HUES64 (cell line): Measurements from ENCODE around the gene HLA-DPA1. TPM values are rescaled to one million over a fixed set of nuclear protein-coding genes. Genes with fewer than 3 reads are reported as not detected.

ENCODE experiments used
- H3K27ac ChIP-seq: 2 replicates; pipeline ENCODE4 v1.7.0; 2013; ENCODE audit warnings: low read depth, low read length, inconsistent platforms
- H3K27me3 ChIP-seq: 2 replicates; pipeline ENCODE4 v1.6.1; 2013; ENCODE audit warnings: mild to moderate bottlenecking, low read length; ENCODE audit not compliant: insufficient read depth
- H3K36me3 ChIP-seq: 2 replicates; pipeline ENCODE4 v1.6.1; 2013; ENCODE audit warnings: mild to moderate bottlenecking, low read length; ENCODE audit not compliant: insufficient read depth
- H3K4me1 ChIP-seq: 2 replicates; pipeline ENCODE4 v1.6.1; 2013; ENCODE audit warnings: mild to moderate bottlenecking, low read length, moderate library complexity; ENCODE audit not compliant: insufficient read depth
- H3K4me3 ChIP-seq: 2 replicates; pipeline ENCODE4 v1.5.1; 2013; ENCODE audit warnings: mild to moderate bottlenecking, low read length, moderate library complexity
- H3K9ac ChIP-seq: 2 replicates; pipeline ENCODE4 v1.6.1; 2013; ENCODE audit warnings: mild to moderate bottlenecking, low read depth, low read length
- H3K9me3 ChIP-seq: 2 replicates; pipeline ENCODE4 v1.6.1; 2013; ENCODE audit warnings: low read depth, low read length; ENCODE audit not compliant: insufficient read depth
- WGBS: fragments of 150-250, 120-280 bp; methylation state at CpG from one replicate; pipeline ENCODE4 v1.1.7; 2013; ENCODE audit warnings: missing lambda C conversion rate; 5-methylcytosine and 5-hydroxymethylcytosine counted together
- polyA plus RNA-seq, 2 experiments: library from polyadenylated mRNA; stranded (reverse); fragments of 50-300 nt; gene quantifications; one replicate each; pipeline ENCODE4 v1.2.3, GENCODE V29; 2013

Gene HLA-DPA1
- polyA plus RNA-seq (2013, experiment 1 of 2), result 3.0 TPM
- polyA plus RNA-seq (2013, experiment 2 of 2), result 1.7 TPM

DNA sequence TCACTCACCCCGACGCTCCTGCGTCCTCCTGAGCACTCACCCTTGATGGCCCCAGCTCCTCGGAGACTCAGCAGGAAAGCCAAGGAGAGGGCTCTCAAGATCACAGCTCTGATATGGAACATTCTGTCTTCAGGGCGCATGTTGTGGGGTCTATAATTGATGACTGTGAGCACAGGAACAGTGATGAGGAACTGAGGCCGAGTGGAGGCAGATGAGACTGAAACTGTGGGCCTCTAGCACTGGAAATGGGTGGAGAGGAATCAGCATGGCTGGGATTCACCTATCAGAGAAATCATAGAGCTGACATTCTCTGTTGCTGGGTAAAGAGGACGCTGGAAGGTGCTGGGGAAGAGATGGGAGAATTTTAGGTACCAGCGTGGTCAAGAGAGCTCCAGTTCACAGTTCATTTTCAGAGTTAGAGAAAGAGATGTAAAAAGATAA, at the start of gene HLA-DPA1:
Gene HLA-DPA1, minus strand, starts transcription at position 219 of the 441 bp plus-strand sequence.
- no peak within 1 kb of the TSS for H3K9ac ChIP-seq
- H3K27ac ChIP-seq, result no peak within 1 kb of the TSS
- no peaks in the 10 kb centered on the region for H3K36me3 ChIP-seq
- H3K27me3 ChIP-seq, result no peaks in the 10 kb centered on the region
- no peak within 1 kb of the TSS for H3K4me3 ChIP-seq
- no peaks in the 10 kb centered on the region for H3K4me1 ChIP-seq
- H3K9me3 ChIP-seq, result no peaks in the 10 kb centered on the region
- 79% methylated on average over 8 of the region's 8 CpGs for WGBS

GRCh38 chr6:33123181-33123580, 49.7 kb upstream of the HLA-DPA1 start:
- peak overlapping the region; percentile 28 for H3K4me3 ChIP-seq
- H3K27ac ChIP-seq, result no peak overlapping the region
- peaks cover 31% of the 10 kb centered on the region for H3K36me3 ChIP-seq
- H3K27me3 ChIP-seq, result no peaks in the 10 kb centered on the region
- H3K4me1 ChIP-seq, result peaks cover 40% of the 10 kb centered on the region
- H3K9me3 ChIP-seq, result peaks cover 25% of the 10 kb centered on the region
- 93% methylated on average over 6 of the region's 6 CpGs for WGBS
- H3K9ac ChIP-seq, result no peak overlapping the region

GRCh38 chr6:33120001-33120400, 46.6 kb upstream of the HLA-DPA1 start:
- Histone ChIP-seq H3K4me3 (no peak overlapping the region; the same call in 1 of the 2 replicates), H3K9me3 (peaks cover 25% of the 10 kb centered on the region), H3K9ac (peak overlapping the region; percentile 21; the same call in 1 of the 2 replicates), H3K27ac (no peak overlapping the region), H3K4me1 (peaks cover 41% of the 10 kb centered on the region), H3K27me3 (peaks cover 12% of the 10 kb centered on the region; the same call in 1 of the 2 replicates), H3K36me3 (peaks cover 24% of the 10 kb centered on the region)
- WGBS, result 65% methylated on average over 3 of the region's 3 CpGs

DNA sequence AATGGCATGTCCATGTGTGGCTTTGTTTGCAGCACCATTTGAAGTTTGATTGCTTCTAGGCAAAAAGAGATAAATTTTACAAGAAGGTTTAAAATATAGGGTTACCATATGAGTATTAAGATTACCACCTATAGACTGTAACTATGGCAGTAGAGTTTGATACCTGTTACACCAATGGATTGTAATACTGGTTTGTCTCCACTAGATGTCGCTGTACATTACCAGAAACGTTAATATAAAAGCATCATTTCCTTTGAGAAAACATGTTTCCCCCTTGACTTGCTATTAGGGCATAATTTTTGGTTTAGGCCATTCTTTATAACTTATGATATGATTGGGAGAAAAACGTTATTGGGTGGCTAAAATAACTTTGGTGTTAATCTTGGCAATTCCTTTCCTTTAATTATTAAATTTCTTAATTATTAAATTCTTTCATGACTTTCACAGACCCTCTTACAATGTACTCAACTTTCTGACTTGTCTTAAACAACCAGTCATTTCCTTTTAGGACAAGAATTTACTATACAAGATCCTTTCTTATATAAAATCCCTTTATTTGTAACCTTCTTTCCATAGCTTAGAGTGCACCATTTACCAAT, 45.2 kb upstream of the HLA-DPA1 start:
- 0% methylated on average over 3 of the region's 3 CpGs for WGBS
- Histone ChIP-seq H3K27me3 (peaks cover 12% of the 10 kb centered on the region; the same call in 1 of the 2 replicates), H3K27ac (peak overlapping the region; percentile 98), H3K9me3 (peaks cover 13% of the 10 kb centered on the region), H3K9ac (peak overlapping the region; percentile 96), H3K4me1 (peaks cover 36% of the 10 kb centered on the region), H3K36me3 (peaks cover 13% of the 10 kb centered on the region), H3K4me3 (peak overlapping the region; percentile 80)

- peak overlapping the region; percentile 96 for H3K9ac ChIP-seq
- WGBS, result 16% methylated on average over 7 of the region's 9 CpGs
- peak overlapping the region; percentile 80 for H3K4me3 ChIP-seq
Measured at GRCh38 chr6:33117811-33118277, 44.4 kb upstream of the HLA-DPA1 start.

GRCh38 chr6:33116841-33117711, 43.6 kb upstream of the HLA-DPA1 start:
- Histone ChIP-seq H3K9ac (peak overlapping the region; percentile 96), H3K4me3 (peak overlapping the region; percentile 80), H3K27me3 (peaks cover 12% of the 10 kb centered on the region; the same call in 1 of the 2 replicates), H3K4me1 (peaks cover 36% of the 10 kb centered on the region), H3K9me3 (no peaks in the 10 kb centered on the region), H3K27ac (peak overlapping the region; percentile 98), H3K36me3 (peaks cover 3% of the 10 kb centered on the region; the same call in 1 of the 2 replicates)
- WGBS, result 6% methylated on average over 32 of the region's 32 CpGs

More at GRCh38 chr6:33117811-33118277, 44.4 kb upstream of the HLA-DPA1 start:
- peaks cover 5% of the 10 kb centered on the region; the same call in 1 of the 2 replicates for H3K9me3 ChIP-seq
- H3K27me3 ChIP-seq, result peaks cover 12% of the 10 kb centered on the region; the same call in 1 of the 2 replicates
- peaks cover 36% of the 10 kb centered on the region for H3K4me1 ChIP-seq
- H3K36me3 ChIP-seq, result peaks cover 6% of the 10 kb centered on the region; the same call in 1 of the 2 replicates
- H3K27ac ChIP-seq, result peak overlapping the region; percentile 98

DNA sequence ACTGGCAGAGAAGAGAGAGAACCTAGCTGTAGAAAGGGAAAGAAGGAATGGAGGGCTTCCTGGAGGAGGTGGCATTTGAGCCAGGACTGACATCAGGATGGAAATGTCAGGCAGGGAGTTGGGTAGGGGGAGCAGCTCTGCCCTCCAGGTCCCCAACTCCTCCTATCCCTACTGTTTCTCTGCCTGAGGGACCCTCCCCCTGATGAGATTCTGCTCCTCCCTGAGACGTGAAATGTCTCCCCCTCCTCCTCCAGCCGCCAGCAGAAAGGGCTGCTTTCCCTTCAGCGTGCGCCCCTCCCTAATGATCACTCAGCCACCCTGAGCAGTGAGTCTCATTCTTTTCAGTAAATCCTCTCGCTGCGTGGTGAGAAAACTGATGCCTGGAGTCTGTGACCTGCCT, 43.0 kb upstream of the HLA-DPA1 start:
- Histone ChIP-seq H3K4me3 (peak overlapping the region; percentile 80), H3K9ac (peak overlapping the region; percentile 96), H3K27ac (peak overlapping the region; percentile 98), H3K27me3 (peaks cover 12% of the 10 kb centered on the region; the same call in 1 of the 2 replicates), H3K4me1 (peaks cover 35% of the 10 kb centered on the region), H3K9me3 (no peaks in the 10 kb centered on the region), H3K36me3 (peaks cover 3% of the 10 kb centered on the region; the same call in 1 of the 2 replicates)
- WGBS, result 5% methylated on average over 6 of the region's 6 CpGs

DNA sequence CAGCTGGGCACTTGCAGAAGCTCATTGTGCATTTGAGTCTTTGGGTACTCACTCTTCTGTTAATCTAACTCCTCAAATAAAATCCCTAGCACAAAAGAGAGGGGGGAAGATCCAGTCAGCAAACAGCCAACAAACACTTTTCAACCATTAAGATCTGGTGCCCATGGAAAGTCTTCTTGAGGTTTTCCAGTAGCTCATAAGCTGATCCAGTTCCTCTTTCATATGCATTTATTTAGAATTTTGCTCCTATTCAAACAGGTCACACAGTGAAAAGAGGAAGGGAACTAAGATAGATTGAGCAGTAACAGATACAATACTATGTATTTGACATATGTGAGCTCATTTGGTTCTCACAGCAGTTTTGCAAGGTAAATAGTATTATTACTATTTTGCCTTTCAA, 41.0 kb upstream of the HLA-DPA1 start:
- peaks cover 15% of the 10 kb centered on the region for H3K4me1 ChIP-seq
- no peaks in the 10 kb centered on the region for H3K36me3 ChIP-seq
- H3K4me3 ChIP-seq, result no peak overlapping the region
- no peak overlapping the region for H3K9ac ChIP-seq
- H3K27ac ChIP-seq, result no peak overlapping the region
- H3K9me3 ChIP-seq, result no peaks in the 10 kb centered on the region
- peaks cover 16% of the 10 kb centered on the region; the same call in 1 of the 2 replicates for H3K27me3 ChIP-seq

DNA sequence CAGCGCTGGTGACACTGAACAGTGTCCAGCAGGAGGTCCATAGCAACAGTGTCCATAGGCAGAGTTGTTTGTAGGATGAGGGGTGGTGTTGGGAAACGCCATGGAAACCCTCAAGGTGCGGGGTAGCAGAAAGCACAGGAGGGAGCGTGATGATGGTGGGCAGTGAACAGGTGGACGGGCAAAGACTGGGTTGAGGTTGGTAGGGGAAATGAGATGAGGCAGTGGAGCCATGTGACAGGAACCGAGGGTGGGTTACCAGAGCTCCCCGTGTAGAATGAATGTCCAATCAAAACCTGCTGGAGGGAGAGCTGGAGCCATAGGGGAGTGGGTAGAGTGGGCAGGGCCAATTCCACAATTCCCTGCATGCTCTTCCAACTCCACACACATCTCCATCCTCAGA, 40.3 kb upstream of the HLA-DPA1 start:
- H3K9me3 ChIP-seq, result no peaks in the 10 kb centered on the region
- H3K36me3 ChIP-seq, result no peaks in the 10 kb centered on the region
- peaks cover 19% of the 10 kb centered on the region; the same call in 1 of the 2 replicates for H3K27me3 ChIP-seq
- no peak overlapping the region for H3K9ac ChIP-seq
- H3K4me1 ChIP-seq, result peaks cover 8% of the 10 kb centered on the region
- WGBS, result 80% methylated on average over 7 of the region's 7 CpGs
- H3K27ac ChIP-seq, result no peak overlapping the region
- no peak overlapping the region for H3K4me3 ChIP-seq

DNA sequence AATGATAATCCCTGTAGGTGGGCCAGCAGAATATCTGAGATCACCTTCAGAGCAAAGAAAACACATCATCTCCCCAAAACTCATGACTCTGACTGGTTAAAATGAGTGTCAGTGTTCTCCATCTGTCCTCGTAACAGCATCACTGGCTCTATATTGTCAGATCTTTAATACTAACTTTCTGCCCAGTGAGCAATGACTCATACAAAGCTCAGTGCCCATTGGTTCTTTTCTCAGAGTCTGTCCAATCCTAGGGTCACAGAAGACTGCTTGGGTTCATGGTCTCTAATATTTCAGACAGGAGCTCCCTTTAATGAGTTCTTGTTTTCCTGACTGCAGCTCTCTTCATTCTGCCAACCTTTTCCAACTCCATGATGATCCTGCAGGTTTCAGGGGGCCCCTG, 38.7 kb upstream of the HLA-DPA1 start:
- no peaks in the 10 kb centered on the region for H3K36me3 ChIP-seq
- H3K4me3 ChIP-seq, result no peak overlapping the region
- 89% methylated on average over 1 of the region's 1 CpG for whole genome bisulfite sequencing
- no peak overlapping the region for H3K9ac ChIP-seq
- no peaks in the 10 kb centered on the region for H3K9me3 ChIP-seq
- H3K27me3 ChIP-seq, result peaks cover 20% of the 10 kb centered on the region; the same call in 1 of the 2 replicates
- no peak overlapping the region for H3K27ac ChIP-seq
- H3K4me1 ChIP-seq, result peaks cover 6% of the 10 kb centered on the region; the same call in 1 of the 2 replicates

DNA sequence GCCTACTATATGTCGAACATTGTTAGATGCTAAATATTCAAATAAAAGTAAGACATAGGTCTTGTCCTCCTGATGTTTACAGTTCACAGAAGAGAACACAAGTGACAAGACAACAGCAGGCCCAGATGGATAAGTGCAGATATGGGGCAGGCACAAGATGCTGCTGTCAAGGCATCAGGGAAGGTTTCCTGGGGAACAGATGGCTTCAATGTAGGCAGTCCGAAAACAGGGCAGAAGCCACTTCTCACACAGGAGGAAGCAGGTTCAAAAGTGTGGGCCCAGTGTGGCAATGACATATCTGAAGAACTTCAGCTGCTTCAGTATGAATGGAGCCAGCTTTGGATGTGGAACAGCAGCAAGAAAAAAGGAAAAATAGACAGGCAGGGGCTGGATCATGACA, 34.9 kb upstream of the HLA-DPA1 start:
- H3K4me1 ChIP-seq, result no peaks in the 10 kb centered on the region
- H3K27me3 ChIP-seq, result peaks cover 14% of the 10 kb centered on the region; the same call in 1 of the 2 replicates
- WGBS, result 77% methylated on average over 1 of the region's 2 CpGs
- 0 out of 2 replicates have a peak, but pooled peaks cover 4% of the 10 kb centered on the region for H3K9me3 ChIP-seq
- H3K36me3 ChIP-seq, result no peaks in the 10 kb centered on the region
- no peak overlapping the region for H3K27ac ChIP-seq
- no peak overlapping the region for H3K4me3 ChIP-seq
- no peak overlapping the region for H3K9ac ChIP-seq
